Thoracic aorta (tissue), 2 donors: ENCODE results near the gene NFIX. TPM values are rescaled to one million over a fixed set of nuclear protein-coding genes. Genes with fewer than 3 reads are reported as not detected.
A peak's percentile ranks its signal among the peaks of the same experiment; 100 is the strongest.
"Not testable (repeated sequence)": the region's sequence is repeated elsewhere in the genome, so short reads cannot be mapped to it uniquely, and the experiment has no call there.

Experiments used
- ATAC-seq: fragments of 150-250 bp; one replicate; pipeline ENCODE4 v1.8.0; 2017; ENCODE audit warnings: low read depth; ENCODE audit not compliant: insufficient number of reproducible peaks, low FRiP score
- DNase-seq: peaks from one replicate; pipeline ENCODE4 v3.0.0-alpha.2; 2020; ENCODE audit warnings: low spot score
- H3K27ac ChIP-seq, 2 donors: fragments of 200-600 bp; sonication (generic); 1 replicate in 1 of 2; 2 replicates in 1 of 2; pipeline ENCODE4 v1.5.1; 2016; ENCODE audit warnings: mild to moderate bottlenecking in 2 of 2, moderate library complexity in 2 of 2
- H3K27me3 ChIP-seq: fragments of 200-600 bp; sonication (generic); replicated peaks from 2 replicates; pipeline ENCODE4 v1.6.0; 2016; ENCODE audit warnings: mild to moderate bottlenecking; ENCODE audit not compliant: insufficient read depth
- H3K36me3 ChIP-seq: fragments of 200-600 bp; sonication (generic); one replicate; pipeline ENCODE4 v1.5.1; 2016
- H3K4me1 ChIP-seq, 2 donors: fragments of 200-600 bp; sonication (generic); 1 replicate in 1 of 2; 2 replicates in 1 of 2; pipeline versions ENCODE4 v1.5.1 to v1.6.0; 2016; ENCODE audit warnings: low read depth in 2 of 2, mild to moderate bottlenecking in 1 of 2; ENCODE audit not compliant: control insufficient read depth in 1 of 2
- H3K4me3 ChIP-seq: fragments of 200-600 bp; sonication (generic); 2 replicates; pipeline ENCODE4 v1.5.1; 2016; ENCODE audit warnings: mild to moderate bottlenecking
- H3K9me3 ChIP-seq: fragments of 200-600 bp; sonication (generic); 2 replicates; pipeline ENCODE4 v1.5.1; 2016
- CTCF ChIP-seq: fragments of 200-600 bp; sonication (generic); IDR thresholded peaks from one replicate; pipeline ENCODE4 v1.5.1; 2019; ENCODE audit warnings: antibody characterized with exemption
- total RNA-seq, 2 donors: library from RNA; depleted of rRNA; stranded (reverse); fragments of >200 nt; gene quantifications; one replicate each; pipeline versions ENCODE4 v1.1.0 to v1.2.3, GENCODE V29; 2016

The NFIX gene
- total RNA-seq, 2 donors from 2014 or later, result 126 to 145 TPM

- ATAC-seq (no peak), DNase-seq (no peak)
- Histone ChIP-seq H3K4me3 (no peak overlapping the region), H3K27me3 (no peaks in the 10 kb centered on the region), H3K4me1 (peaks cover 19 to 50% of the 10 kb centered on the region in 2 donors), H3K27ac (peak overlapping the region; percentile 80 to 93), H3K9me3 (no peaks in the 10 kb centered on the region), H3K36me3 (peaks cover 42% of the 10 kb centered on the region)
- TF ChIP-seq CTCF, result no peak
Measured at GRCh38 chr19:12953138-12953798, 42.0 kb upstream of the NFIX start.

GRCh38 chr19:12953799-12954611, 41.3 kb upstream of the NFIX start:
- peak overlapping the region; percentile 80 to 93 for H3K27ac ChIP-seq
- H3K27me3 ChIP-seq, result no peaks in the 10 kb centered on the region
- no peak for ATAC-seq
- no peak for TF ChIP-seq CTCF
- no peak for DNase-seq
- peaks cover 19 to 50% of the 10 kb centered on the region in 2 donors for H3K4me1 ChIP-seq
- no peaks in the 10 kb centered on the region for H3K9me3 ChIP-seq
- H3K4me3 ChIP-seq, result no peak overlapping the region
- peaks cover 34% of the 10 kb centered on the region for H3K36me3 ChIP-seq

- peaks cover 19 to 50% of the 10 kb centered on the region in 2 donors for H3K4me1 ChIP-seq
- peaks cover 29% of the 10 kb centered on the region for H3K36me3 ChIP-seq
- no peaks in the 10 kb centered on the region for H3K27me3 ChIP-seq
- no peaks in the 10 kb centered on the region for H3K9me3 ChIP-seq
- peak overlapping the region; percentile 93 to 95 for H3K27ac ChIP-seq
- DNase-seq, result no peak
- TF ChIP-seq CTCF, result no peak
- no peak for ATAC-seq
- no peak overlapping the region for H3K4me3 ChIP-seq
Measured at GRCh38 chr19:12954612-12954962, 40.7 kb upstream of the NFIX start.

GRCh38 chr19:12955575-12955974, 39.7 kb upstream of the NFIX start:
- H3K27me3 ChIP-seq, DNase-seq, H3K9me3 ChIP-seq, ATAC-seq: not testable (repeated sequence)
- peaks cover 20% of the 10 kb centered on the region for H3K36me3 ChIP-seq
- H3K4me3 ChIP-seq, result peak overlapping the region; percentile 96
- peaks cover 19 to 50% of the 10 kb centered on the region in 2 donors for H3K4me1 ChIP-seq
- peak overlapping the region; percentile 92 to 95 for H3K27ac ChIP-seq

GRCh38 chr19:12955996-12956395, 39.3 kb upstream of the NFIX start:
- DNase-seq (no peak), ATAC-seq (no peak)
- H3K36me3 ChIP-seq, result peaks cover 16% of the 10 kb centered on the region
- H3K4me3 ChIP-seq, result peak overlapping the region; percentile 96
- peaks cover 19 to 50% of the 10 kb centered on the region in 2 donors for H3K4me1 ChIP-seq
- peak overlapping the region; percentile 92 to 95 for H3K27ac ChIP-seq
- no peaks in the 10 kb centered on the region for H3K9me3 ChIP-seq
- H3K27me3 ChIP-seq, result no peaks in the 10 kb centered on the region
- TF ChIP-seq CTCF, result no peak
